ENCODE results near the gene POU4F3. TPM values are rescaled to one million over a fixed set of nuclear protein-coding genes. Genes with fewer than 3 reads are reported as not detected.

Gene POU4F3
- total and polyA plus RNA-seq, 4 donors = 0.05 to 0.09 TPM; not detected in 2

Other genes starting within 250 kb of the POU4F3 start
- under 1 TPM in 1 of 2 donors, not detected in 1; 0.46 TPM for gene PLAC8L1, start 233.3 kb upstream of the POU4F3 start, total RNA-seq
- gene PLAC8L1, start 233.3 kb upstream of the POU4F3 start, polyA plus RNA-seq = under 1 TPM in 1 of 2 donors, not detected in 1; 0.51 TPM
- 100 to 1,000 TPM in 1 of 2 donors, 10 to 100 TPM in 1; 75.9 to 117 TPM for gene LARS1, start 156.2 kb upstream of the POU4F3 start, total RNA-seq
- gene LARS1, start 156.2 kb upstream of the POU4F3 start, polyA plus RNA-seq = 10 to 100 TPM; 36.7 to 41.6 TPM
- gene RBM27, start 135.2 kb upstream of the POU4F3 start, total RNA-seq = 10 to 100 TPM; 11.6 to 41.8 TPM
- gene RBM27, start 135.2 kb upstream of the POU4F3 start, polyA plus RNA-seq = 1 to 10 TPM; 6.2 to 7.8 TPM
- gene TCERG1, start 108.5 kb downstream of the POU4F3 start, total RNA-seq = 10 to 100 TPM; 43.7 to 79.2 TPM
- gene TCERG1, start 108.5 kb downstream of the POU4F3 start, polyA plus RNA-seq = 10 to 100 TPM; 21.1 to 46.8 TPM
- not detected for gene GPR151, start 177.4 kb downstream of the POU4F3 start, total RNA-seq
- gene GPR151, start 177.4 kb downstream of the POU4F3 start, polyA plus RNA-seq = not detected